ENCODE data around the gene SHC3.

Gene SHC3

DNA sequence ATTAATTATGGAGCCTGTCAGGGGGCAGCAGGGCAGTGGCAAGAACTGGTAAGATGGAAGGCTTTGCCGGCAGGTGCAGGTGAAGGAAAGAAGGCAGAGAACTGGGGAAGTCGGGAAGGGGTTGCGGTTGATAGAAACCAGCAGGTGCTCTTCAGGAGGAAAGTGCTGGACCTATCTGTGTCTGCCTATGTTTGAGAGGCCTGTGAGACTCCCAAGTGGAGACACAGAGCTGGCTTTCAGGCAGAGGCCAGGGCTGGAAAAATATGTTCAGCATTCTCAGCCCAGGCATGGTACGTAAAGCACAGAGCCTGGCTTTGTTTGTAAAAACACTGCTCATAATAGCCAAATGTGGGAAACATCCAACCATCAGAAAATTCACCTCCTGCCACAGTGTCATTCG is 117.8 kb downstream of the SHC3 start:
- Histone ChIP-seq H4K8ac (ENCODE audit: low read depth, low read length) (no peak overlapping the region), H3K18ac (ENCODE audit: low read length) (no peak overlapping the region), H3K4me1 (ENCODE audit: control insufficient read depth in 1 of 2, insufficient read depth in 2 of 2, low read length in 2 of 2) (no peaks in the 10 kb centered on the region), H3K27ac (ENCODE audit: low read depth, low read length) (no peak overlapping the region), H4K12ac (ENCODE audit: low read depth, low read length) (no peak overlapping the region), H3K9ac (ENCODE audit: low read length) (no peak overlapping the region), H3K79me2 (ENCODE audit: control insufficient read depth, insufficient read depth, low read length, poor library complexity) (no peaks in the 10 kb centered on the region), H3K4ac (ENCODE audit: low read depth, low read length) (no peak overlapping the region), H4K91ac (ENCODE audit: low read depth, low read length) (no peak overlapping the region), H2BK5ac (ENCODE audit: low read depth, low read length, poor library complexity) (no peak overlapping the region), H3K14ac (ENCODE audit: low read length) (no peak overlapping the region), H3K9me3 (ENCODE audit: insufficient read depth, low read depth, low read length) (peaks cover 23% of the 10 kb centered on the region), H3K4me2 (ENCODE audit: low read length) (no peak overlapping the region), H2AFZ (ENCODE audit: insufficient read depth, low read length, poor library complexity) (no peak overlapping the region), H2AK5ac (ENCODE audit: low read length) (no peak overlapping the region), H2BK12ac (ENCODE audit: low read length) (no peak overlapping the region), H2BK120ac (ENCODE audit: insufficient read depth, low read length, poor library complexity) (no peak overlapping the region), H3K4me3 (ENCODE audit: low read depth, low read length) (no peak overlapping the region), H3K36me3 (ENCODE audit: control insufficient read depth in 1 of 2, insufficient read depth in 2 of 2, low read length in 2 of 2) (no peaks in the 10 kb centered on the region), H3K27me3 (ENCODE audit: insufficient read depth, low read length) (no peaks in the 10 kb centered on the region), H3K79me1 (ENCODE audit: low read length) (no peaks in the 10 kb centered on the region), H3K23ac (ENCODE audit: low read length) (no peak overlapping the region)
- WGBS (ENCODE audit: extremely low coverage, insufficient coverage, insufficient read length): no CpG with 5 or more reads among the region's 5 CpGs
- DNase-seq: no peak

DNA sequence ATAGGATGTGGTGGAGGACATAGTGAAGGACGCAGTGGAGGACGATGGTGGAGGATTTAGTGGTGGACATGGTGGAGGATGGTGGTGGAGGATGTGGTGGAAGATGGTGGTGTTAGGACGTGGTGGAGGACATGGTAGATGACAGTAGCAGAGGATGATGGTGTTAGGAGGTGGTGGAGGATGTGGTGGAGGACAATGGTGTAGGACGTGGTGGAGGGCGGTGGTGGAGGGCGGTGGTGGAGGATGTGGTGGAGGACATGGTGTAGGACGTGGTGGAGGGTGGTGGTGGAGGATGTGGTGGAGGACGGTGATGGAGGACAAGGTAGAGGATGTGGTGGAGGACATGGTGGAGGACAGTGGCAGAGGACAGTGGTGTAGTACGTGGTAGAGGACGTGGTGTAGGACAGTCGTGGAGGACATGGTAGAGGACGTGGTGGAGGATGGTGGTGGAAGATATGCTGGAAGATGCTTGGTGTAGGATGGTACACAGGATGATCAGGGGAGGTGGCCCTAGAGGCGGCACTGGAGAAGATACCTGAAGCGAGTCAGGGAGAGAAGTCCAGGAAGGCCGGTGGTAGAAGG is 118.6 kb downstream of the SHC3 start:
- Histone ChIP-seq H3K18ac (ENCODE audit: low read length) (no peak overlapping the region), H4K12ac (ENCODE audit: low read depth, low read length) (no peak overlapping the region), H3K36me3 (ENCODE audit: control insufficient read depth in 1 of 2, insufficient read depth in 2 of 2, low read length in 2 of 2) (no peaks in the 10 kb centered on the region), H2AFZ (ENCODE audit: insufficient read depth, low read length, poor library complexity) (no peak overlapping the region), H2BK120ac (ENCODE audit: insufficient read depth, low read length, poor library complexity) (no peak overlapping the region), H3K27ac (ENCODE audit: low read depth, low read length) (no peak overlapping the region), H2AK5ac (ENCODE audit: low read length) (no peak overlapping the region), H3K4me2 (ENCODE audit: low read length) (no peak overlapping the region), H2BK12ac (ENCODE audit: low read length) (no peak overlapping the region), H3K4me3 (ENCODE audit: low read depth, low read length) (peak overlapping the region; percentile 55), H3K9ac (ENCODE audit: low read length) (no peak overlapping the region), H3K79me2 (ENCODE audit: control insufficient read depth, insufficient read depth, low read length, poor library complexity) (no peaks in the 10 kb centered on the region), H3K79me1 (ENCODE audit: low read length) (no peaks in the 10 kb centered on the region), H3K27me3 (ENCODE audit: insufficient read depth, low read length) (no peaks in the 10 kb centered on the region), H3K23ac (ENCODE audit: low read length) (peak overlapping the region; percentile 62), H3K14ac (ENCODE audit: low read length) (no peak overlapping the region), H3K4ac (ENCODE audit: low read depth, low read length) (no peak overlapping the region), H4K8ac (ENCODE audit: low read depth, low read length) (no peak overlapping the region), H4K91ac (ENCODE audit: low read depth, low read length) (no peak overlapping the region), H3K9me3 (ENCODE audit: insufficient read depth, low read depth, low read length) (peaks cover 23% of the 10 kb centered on the region), H3K4me1 (ENCODE audit: control insufficient read depth in 1 of 2, insufficient read depth in 2 of 2, low read length in 2 of 2) (no peaks in the 10 kb centered on the region), H2BK5ac (ENCODE audit: low read depth, low read length, poor library complexity) (no peak overlapping the region)
- 100% methylated on average over 1 of the region's 15 CpGs for WGBS (ENCODE audit: extremely low coverage, insufficient coverage, insufficient read length)
- no peak for DNase-seq

DNA sequence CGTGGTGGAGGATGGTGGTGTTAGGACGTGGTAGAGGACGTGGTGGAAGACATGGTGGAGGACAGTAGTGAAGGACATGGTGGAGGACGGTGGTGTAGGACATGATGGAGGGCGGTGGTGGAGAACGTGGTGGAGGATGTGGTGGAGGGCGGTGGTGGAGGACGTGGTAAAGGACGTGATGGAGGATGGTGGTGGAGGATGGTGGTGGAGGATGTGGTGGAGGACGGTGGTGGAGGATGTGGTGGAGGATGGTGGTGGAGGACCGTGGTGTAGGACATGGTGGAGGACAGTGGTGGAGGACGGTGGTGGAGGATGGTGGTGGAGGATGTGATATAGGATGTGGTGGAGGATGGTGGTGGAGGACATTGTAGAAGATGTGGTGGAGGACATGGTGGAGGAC is 119.7 kb downstream of the SHC3 start:
- H3K9me3 ChIP-seq (ENCODE audit: insufficient read depth, low read depth, low read length): peaks cover 23% of the 10 kb centered on the region
- no peak overlapping the region for H3K27ac ChIP-seq (ENCODE audit: low read depth, low read length)
- no peak overlapping the region for H3K23ac ChIP-seq (ENCODE audit: low read length)
- H2BK120ac ChIP-seq (ENCODE audit: insufficient read depth, low read length, poor library complexity): no peak overlapping the region
- H3K79me1 ChIP-seq (ENCODE audit: low read length): no peaks in the 10 kb centered on the region
- H4K91ac ChIP-seq (ENCODE audit: low read depth, low read length): no peak overlapping the region
- no peak overlapping the region for H3K18ac ChIP-seq (ENCODE audit: low read length)
- H3K4me2 ChIP-seq (ENCODE audit: low read length): no peak overlapping the region
- no peak overlapping the region for H2AFZ ChIP-seq (ENCODE audit: insufficient read depth, low read length, poor library complexity)
- H3K4ac ChIP-seq (ENCODE audit: low read depth, low read length): no peak overlapping the region
- no peak overlapping the region for H4K8ac ChIP-seq (ENCODE audit: low read depth, low read length)
- no peaks in the 10 kb centered on the region for H3K36me3 ChIP-seq (ENCODE audit: control insufficient read depth in 1 of 2, insufficient read depth in 2 of 2, low read length in 2 of 2)
- H2BK12ac ChIP-seq (ENCODE audit: low read length): no peak overlapping the region
- no peaks in the 10 kb centered on the region for H3K4me1 ChIP-seq (ENCODE audit: control insufficient read depth in 1 of 2, insufficient read depth in 2 of 2, low read length in 2 of 2)
- no peak for DNase-seq
- no peak overlapping the region for H2AK5ac ChIP-seq (ENCODE audit: low read length)
- no peak overlapping the region for H3K14ac ChIP-seq (ENCODE audit: low read length)
- no peak overlapping the region for H4K12ac ChIP-seq (ENCODE audit: low read depth, low read length)
- peak overlapping the region; percentile 54 for H3K4me3 ChIP-seq (ENCODE audit: low read depth, low read length)
- no peak overlapping the region for H2BK5ac ChIP-seq (ENCODE audit: low read depth, low read length, poor library complexity)
- no peaks in the 10 kb centered on the region for H3K27me3 ChIP-seq (ENCODE audit: insufficient read depth, low read length)
- no CpG with 5 or more reads among the region's 12 CpGs for WGBS (ENCODE audit: extremely low coverage, insufficient coverage, insufficient read length)
- H3K79me2 ChIP-seq (ENCODE audit: control insufficient read depth, insufficient read depth, low read length, poor library complexity): no peaks in the 10 kb centered on the region
- H3K9ac ChIP-seq (ENCODE audit: low read length): no peak overlapping the region

DNA sequence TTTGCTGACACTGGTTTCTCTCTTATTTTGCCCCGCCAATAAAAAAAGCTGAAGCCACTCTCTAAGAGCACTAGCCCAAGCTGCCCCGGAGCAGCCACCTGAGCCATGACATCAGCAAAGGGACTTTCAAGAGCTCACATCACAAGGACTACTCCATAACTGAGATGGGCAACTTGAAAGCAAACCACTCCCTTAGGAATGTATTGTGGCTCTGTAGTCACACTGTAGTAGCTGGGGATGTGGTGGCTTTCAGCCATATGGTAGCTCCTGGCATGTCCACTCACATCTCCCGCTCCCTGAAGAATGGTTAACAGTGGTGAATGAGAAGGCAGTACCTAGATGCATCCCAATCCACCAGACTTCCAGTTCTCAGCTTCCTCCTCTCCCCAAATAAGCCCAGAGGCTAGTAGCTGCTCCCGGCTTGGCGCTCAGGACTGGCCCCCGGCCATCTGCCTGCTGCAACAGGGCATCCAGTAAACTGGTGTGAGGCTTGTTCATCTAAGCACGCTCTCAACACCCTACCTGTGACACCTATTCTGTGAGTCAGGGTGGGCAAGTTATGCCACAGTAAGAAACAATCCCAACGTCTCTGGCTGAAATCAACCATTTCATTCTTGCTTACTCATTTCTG is 123.6 kb downstream of the SHC3 start:
- H4K91ac ChIP-seq (ENCODE audit: low read depth, low read length): no peak overlapping the region
- no peaks in the 10 kb centered on the region for H3K27me3 ChIP-seq (ENCODE audit: insufficient read depth, low read length)
- H2BK12ac ChIP-seq (ENCODE audit: low read length): no peak overlapping the region
- H2BK5ac ChIP-seq (ENCODE audit: low read depth, low read length, poor library complexity): no peak overlapping the region
- H3K14ac ChIP-seq (ENCODE audit: low read length): no peak overlapping the region
- DNase-seq: no peak
- no peak overlapping the region for H4K12ac ChIP-seq (ENCODE audit: low read depth, low read length)
- no peaks in the 10 kb centered on the region for H3K4me1 ChIP-seq (ENCODE audit: control insufficient read depth in 1 of 2, insufficient read depth in 2 of 2, low read length in 2 of 2)
- H3K79me2 ChIP-seq (ENCODE audit: control insufficient read depth, insufficient read depth, low read length, poor library complexity): no peaks in the 10 kb centered on the region
- H3K18ac ChIP-seq (ENCODE audit: low read length): no peak overlapping the region
- H2AK5ac ChIP-seq (ENCODE audit: low read length): no peak overlapping the region
- no peak overlapping the region for H4K8ac ChIP-seq (ENCODE audit: low read depth, low read length)
- H3K4me2 ChIP-seq (ENCODE audit: low read length): no peak overlapping the region
- no peak overlapping the region for H3K9ac ChIP-seq (ENCODE audit: low read length)
- H2AFZ ChIP-seq (ENCODE audit: insufficient read depth, low read length, poor library complexity): no peak overlapping the region
- H3K79me1 ChIP-seq (ENCODE audit: low read length): no peaks in the 10 kb centered on the region
- H3K9me3 ChIP-seq (ENCODE audit: insufficient read depth, low read depth, low read length): peaks cover 20% of the 10 kb centered on the region
- H3K4me3 ChIP-seq (ENCODE audit: low read depth, low read length): no peak overlapping the region
- H3K36me3 ChIP-seq (ENCODE audit: control insufficient read depth in 1 of 2, insufficient read depth in 2 of 2, low read length in 2 of 2): no peaks in the 10 kb centered on the region
- H3K23ac ChIP-seq (ENCODE audit: low read length): no peak overlapping the region
- H3K4ac ChIP-seq (ENCODE audit: low read depth, low read length): no peak overlapping the region
- H2BK120ac ChIP-seq (ENCODE audit: insufficient read depth, low read length, poor library complexity): no peak overlapping the region
- H3K27ac ChIP-seq (ENCODE audit: low read depth, low read length): no peak overlapping the region
- no CpG with 5 or more reads among the region's 8 CpGs for WGBS (ENCODE audit: extremely low coverage, insufficient coverage, insufficient read length)

All from trophoblast cell (in vitro differentiated cells and primary cell).